ENCODE measurements around the gene GALNT16.

GRCh38 chr14:69247676-69248440 lies 12.1 kb upstream of the GALNT16 start:
- TF ChIP-seq ZNF8 (CRISPR knock-in tag; IDR thresholded peaks at IDR 0.05): no peak
- no peak for TF ChIP-seq CSDC2 (CRISPR knock-in tag; IDR thresholded peaks at IDR 0.05)
- TF ChIP-seq CSRNP3 (CRISPR knock-in tag; IDR thresholded peaks at IDR 0.05): no peak
- TF ChIP-seq TCF4 (CRISPR knock-in tag; IDR thresholded peaks at IDR 0.05; ENCODE audit: borderline replicate concordance): no peak
- no peak for TF ChIP-seq ZFP3 (CRISPR knock-in tag; IDR thresholded peaks at IDR 0.05)
- TF ChIP-seq POU6F1 (CRISPR knock-in tag; IDR thresholded peaks at IDR 0.05; ENCODE audit: borderline replicate concordance, low read depth): no peak
- no peak for TF ChIP-seq ZNF565 (CRISPR knock-in tag; conservative IDR thresholded peaks at IDR 0.05; ENCODE audit: low read depth)
- TF ChIP-seq PPARA (CRISPR knock-in tag; IDR thresholded peaks at IDR 0.05; ENCODE audit: borderline replicate concordance): no peak
- no peak for TF ChIP-seq ZC3H10 (CRISPR knock-in tag; IDR thresholded peaks at IDR 0.05)
- TF ChIP-seq PATZ1 (CRISPR knock-in tag; IDR thresholded peaks at IDR 0.05; ENCODE audit: borderline replicate concordance): no peak
- no peak for TF ChIP-seq ISL1 (CRISPR knock-in tag; IDR thresholded peaks at IDR 0.05)
- no peak for TF ChIP-seq SNAI2 (CRISPR knock-in tag; IDR thresholded peaks at IDR 0.05)

Data from SK-N-SH treated with all-trans-retinoic acid at 6 μM for 48 hours (cell line).